HepG2 (cell line): ENCODE measurements around the gene ASTN2. TPM values are rescaled to one million over a fixed set of nuclear protein-coding genes. Genes with fewer than 3 reads are reported as not detected.

Source experiments
- ATAC-seq: fragments of 200-7000 bp; cut with Tn5 transposase; 3 replicates; pipeline ENCODE4 v1.9.1; 2020; ENCODE audit warnings: mild to moderate bottlenecking, moderate library complexity
- BruUV-seq: library from RNA; stranded (reverse); fragments of 400-500 nt; replicated peaks from 2 replicates; lab custom pipeline; 2021; lab: Mats Ljungman, UMichigan
- CTCF ChIA-PET: fragments of 300-600 bp; formaldehyde crosslinking; extraction: SDS; loops from one replicate; lab custom pipeline; 2021; ENCODE audit warnings: low total read pairs, inconsistent platforms, low intra/inter-chr PET ratio; lab: Yijun Ruan, JAX
- POLR2A ChIA-PET: fragments of 350-600 bp; sonication (Branson Sonifier 250); formaldehyde crosslinking; loops from one replicate; lab custom pipeline; 2020; ENCODE audit warnings: antibody characterized with exemption, inconsistent platforms; lab: Yijun Ruan, JAX
- DNase-seq: peaks from one replicate; pipeline ENCODE4 v3.0.0-alpha.2; 2015; ENCODE audit warnings: low spot score
- FAIRE-seq: peaks from 3 replicates; lab custom pipeline; 2011; peaks lifted over from hg19 to GRCh38; lab: Jason Lieb, UNC
- H2AFZ ChIP-seq: one replicate; pipeline ENCODE4 v1.6.1; 2011; ENCODE audit warnings: low read length, inconsistent platforms
- H3K27ac ChIP-seq: fragments of 300-600 bp; 3 replicates; pipeline ENCODE4 v1.8.0; 2011; ENCODE audit warnings: mixed run types, mild to moderate bottlenecking, mixed read lengths, low read length, inconsistent platforms; ENCODE audit not compliant: insufficient read depth; ENCODE audit errors: extremely low read length
- H3K27me3 ChIP-seq, 2 experiments: fragments of 200-600 bp in 1 of 2; 2 replicates in 1 of 2; 3 replicates in 1 of 2; pipeline versions ENCODE4 v1.6.0 to v1.8.0; 2011; ENCODE audit warnings: low read length in 2 of 2, mild to moderate bottlenecking in 2 of 2, moderate library complexity in 2 of 2, inconsistent platforms in 1 of 2; ENCODE audit not compliant: insufficient read depth in 2 of 2, control insufficient read depth in 1 of 2
- H3K36me3 ChIP-seq, 2 experiments: fragments of 200-600 bp in 1 of 2; replicated peaks in 1 of 2; 2 replicates in 1 of 2; 3 replicates in 1 of 2; pipeline versions ENCODE4 v1.5.1 to v1.8.0; 2011; ENCODE audit warnings: low read length in 2 of 2, inconsistent platforms in 1 of 2; ENCODE audit not compliant: insufficient read depth in 2 of 2, control insufficient read depth in 1 of 2
- H3K4me1 ChIP-seq: 2 replicates; pipeline ENCODE4 v1.5.1; 2012; ENCODE audit warnings: low read length, inconsistent platforms; ENCODE audit not compliant: insufficient read depth
- H3K4me2 ChIP-seq: 2 replicates; pipeline ENCODE4 v1.6.0; 2011; ENCODE audit warnings: low read depth, low read length, inconsistent platforms
- H3K4me3 ChIP-seq, 3 experiments: fragments of 200-600 bp in 1 of 3; sonication (generic), shearing (Covaris generic) in 1 of 3; replicated peaks in 1 of 3; 2 replicates each; pipeline ENCODE4 v1.5.1; 2011 to 2016; ENCODE audit warnings: low read length in 3 of 3, inconsistent platforms in 2 of 3, low read depth in 2 of 3, mild to moderate bottlenecking in 2 of 3, control low read depth in 1 of 3, mixed read lengths in 1 of 3; ENCODE audit not compliant: insufficient read depth in 1 of 3
- H3K79me2 ChIP-seq: one replicate; pipeline ENCODE4 v1.6.1; 2011; ENCODE audit warnings: low read length, inconsistent platforms; ENCODE audit not compliant: insufficient read depth
- H3K9ac ChIP-seq: 2 replicates; pipeline ENCODE4 v1.6.0; 2011; ENCODE audit warnings: mild to moderate bottlenecking, low read depth, low read length, inconsistent platforms; ENCODE audit not compliant: insufficient read depth
- H3K9me3 ChIP-seq: 2 replicates; pipeline ENCODE4 v1.5.1; 2012; ENCODE audit warnings: mild to moderate bottlenecking, low read length
- H4K20me1 ChIP-seq: 2 replicates; pipeline ENCODE4 v1.6.0; 2011; ENCODE audit warnings: inconsistent platforms, mild to moderate bottlenecking, low read length, moderate library complexity; ENCODE audit not compliant: insufficient read depth
- CREM ChIP-seq, 2 experiments: sonication (generic) in 1 of 2; formaldehyde crosslinking in 1 of 2; IDR thresholded peaks; 2 replicates each; pipeline versions ENCODE4 v1.4.0 to v1.6.1; 2016 to 2020; ENCODE audit warnings: antibody characterized with exemption in 1 of 2, mild to moderate bottlenecking in 1 of 2, missing genetic modification reagents in 1 of 2
- HNRNPH1 ChIP-seq: fragments of 200-400 bp; formaldehyde crosslinking; optimal IDR thresholded peaks from 2 replicates; pipeline ENCODE3; 2017; ENCODE audit warnings: mild to moderate bottlenecking, low read depth, low read length
- HNRNPK ChIP-seq: fragments of 200-400 bp; formaldehyde crosslinking; IDR thresholded peaks from 2 replicates; pipeline ENCODE4 v1.6.1; 2018; ENCODE audit warnings: low read length, low read depth, moderate library complexity, mild to moderate bottlenecking; ENCODE audit not compliant: poor library complexity, severe bottlenecking
- KLF15 ChIP-seq: sonication (generic); formaldehyde crosslinking; IDR thresholded peaks from 2 replicates; pipeline ENCODE4 v1.8.1; 2023; ENCODE audit warnings: borderline replicate concordance, mild to moderate bottlenecking, inconsistent platforms, missing genetic modification reagents, mixed read lengths
- NCOA2 ChIP-seq: sonication (generic); formaldehyde crosslinking; IDR thresholded peaks from 2 replicates; pipeline ENCODE4 v1.8.0; 2022; ENCODE audit warnings: inconsistent platforms
- NPAS2 ChIP-seq: sonication (generic); formaldehyde crosslinking; IDR thresholded peaks from 2 replicates; pipeline ENCODE4 v1.8.0; 2022; ENCODE audit warnings: mild to moderate bottlenecking, missing genetic modification reagents, borderline replicate concordance
- POGZ ChIP-seq: sonication (generic); formaldehyde crosslinking; IDR thresholded peaks from 2 replicates; pipeline ENCODE4 v1.4.0; 2020; ENCODE audit warnings: mild to moderate bottlenecking, missing genetic modification reagents
- SP140L ChIP-seq: sonication (generic); formaldehyde crosslinking; IDR thresholded peaks from 2 replicates; pipeline ENCODE4 v1.4.0; 2020; ENCODE audit warnings: missing genetic modification reagents, borderline replicate concordance
- TAF1 ChIP-seq: sonication (generic); formaldehyde crosslinking; IDR thresholded peaks from 2 replicates; pipeline ENCODE4 v1.4.0; 2020; ENCODE audit warnings: missing genetic modification reagents
- TEAD2 ChIP-seq: sonication (generic); formaldehyde crosslinking; IDR thresholded peaks from 2 replicates; pipeline ENCODE4 v1.9.0; 2021; ENCODE audit warnings: missing genetic modification reagents
- TP53 ChIP-seq: sonication (generic); formaldehyde crosslinking; conservative IDR thresholded peaks from 2 replicates; pipeline ENCODE4 v1.4.0; 2020; ENCODE audit warnings: missing genetic modification reagents
- ZNF207 ChIP-seq: fragments of 450-650 bp; IDR thresholded peaks from 2 replicates; pipeline ENCODE4 v1.6.1; 2016; ENCODE audit warnings: antibody characterized with exemption, borderline replicate concordance
- ZNF496 ChIP-seq: sonication (generic); formaldehyde crosslinking; IDR thresholded peaks from 2 replicates; pipeline ENCODE4 v1.8.1; 2023; ENCODE audit warnings: mild to moderate bottlenecking, moderate library complexity, missing genetic modification reagents; ENCODE audit not compliant: insufficient replicate concordance
- ZNF556 ChIP-seq: sonication (generic); formaldehyde crosslinking; IDR thresholded peaks from 2 replicates; pipeline ENCODE4 v1.4.0; 2020; ENCODE audit warnings: mild to moderate bottlenecking, missing genetic modification reagents, borderline replicate concordance
- ZNF607 ChIP-seq: sonication (generic); formaldehyde crosslinking; IDR thresholded peaks from 2 replicates; pipeline ENCODE4 v1.5.1; 2020; ENCODE audit warnings: missing genetic modification reagents, mild to moderate bottlenecking, borderline replicate concordance
- ZNF720 ChIP-seq: sonication (generic); formaldehyde crosslinking; IDR thresholded peaks from 2 replicates; pipeline ENCODE4 v1.4.0; 2020; ENCODE audit warnings: missing genetic modification reagents
- ZNF776 ChIP-seq: sonication (generic); formaldehyde crosslinking; IDR thresholded peaks from 2 replicates; pipeline ENCODE4 v1.4.0; 2020; ENCODE audit warnings: mild to moderate bottlenecking, missing genetic modification reagents
- whole genome bisulfite sequencing: methylation state at CpG from one replicate; pipeline ENCODE4 v1.1.6; 2017; ENCODE audit warnings: low lambda C conversion rate; 5-methylcytosine and 5-hydroxymethylcytosine counted together
- in situ Hi-C: cut with HindIII; loops from 2 replicates; pipeline ENCODE4 v1.10.0; 2017; ENCODE audit warnings: low pct_unique_long_range_greater_than_20kb; ENCODE audit not compliant: extremely low pct_ligation_motif_present
- intact Hi-C: fragments of 100-400 bp; cut with micrococcal nuclease; formaldehyde crosslinking; loops from one replicate; pipeline ENCODE4 v1.10.0; 2022; ENCODE audit not compliant: unreplicated experiment
- polyA plus RNA-seq, 8 experiments: library from polyadenylated mRNA; depleted of rRNA in 3 of 8; stranded (reverse) in 7 of 8; unstranded in 1 of 8; fragments of >200 nt; fragmentation: Illumina TruSeq in 4 of 8; extraction: Trizol in 4 of 8; gene quantifications; 2 replicates each; pipeline versions ENCODE4 v1.2.1 to v1.2.3, GENCODE V29; 2011 to 2016; ENCODE audit warnings: low read depth in 4 of 8, missing spikeins in 1 of 8, mixed read lengths in 1 of 8; ENCODE audit not compliant: insufficient read depth in 1 of 8
- total RNA-seq, 5 experiments: library from RNA; depleted of rRNA; stranded (reverse); fragments of >200 nt; fragmentation: Illumina TruSeq; extraction: Trizol; gene quantifications; 2 replicates each; pipeline ENCODE4 v1.2.3, GENCODE V29; 2016; ENCODE audit warnings: low read depth in 1 of 5
- TF ChIP-seq, protein P1 (sequence below): sonication (generic); formaldehyde crosslinking; IDR thresholded peaks from 2 replicates; pipeline ENCODE4 v1.4.0; 2020; ENCODE audit warnings: missing genetic modification reagents
- TF ChIP-seq, protein P2 (sequence below): sonication (generic); formaldehyde crosslinking; IDR thresholded peaks from 2 replicates; pipeline ENCODE4 v1.4.0; 2020; ENCODE audit warnings: mild to moderate bottlenecking, missing genetic modification reagents

The ASTN2 gene
- total and polyA plus RNA-seq, 2 of the 13 experiments (the other 11 are each of a cell fraction or from before 2014, with no cell fraction given) = 5.2 to 13.5 TPM

GRCh38 chr9:116434314-116434713 is 980.5 kb downstream of the ASTN2 start:
- 84% methylated on average over 4 of the region's 4 CpGs for WGBS
- H3K4me1 ChIP-seq = peaks cover 32% of the 10 kb centered on the region
- no peak overlapping the region for H3K27ac ChIP-seq
- no peaks in the 10 kb centered on the region for H3K9me3 ChIP-seq
- no peak overlapping the region for H3K4me3 ChIP-seq
- DNase-seq (no peak), ATAC-seq (no peak), FAIRE-seq (no peak)
- H4K20me1 ChIP-seq = no peaks in the 10 kb centered on the region
- H2AFZ ChIP-seq = no peak overlapping the region
- TF ChIP-seq ZNF556 (CRISPR knock-in tag) = no peak
- no peak for TF ChIP-seq ZNF776 (CRISPR knock-in tag)
- no peak for TF ChIP-seq NCOA2 (CRISPR knock-in tag)
- TF ChIP-seq POGZ = no peak
- no peak for TF ChIP-seq ZNF607
- no peak for TF ChIP-seq ZNF720 (CRISPR knock-in tag)
- no peak for TF ChIP-seq ZNF496 (CRISPR knock-in tag)
- H3K36me3 ChIP-seq = no peaks in the 10 kb centered on the region
- POLR2A ChIA-PET = no interaction called here
- in situ Hi-C loops = no loop called here
- CTCF ChIA-PET = no interaction called here
- H3K9ac ChIP-seq = no peak overlapping the region
- no peaks in the 10 kb centered on the region for H3K79me2 ChIP-seq
- intact Hi-C loops = no loop called here
- no peaks in the 10 kb centered on the region for H3K27me3 ChIP-seq
- H3K4me2 ChIP-seq = no peak overlapping the region
- no TSS peak for BruUV-seq

DNA sequence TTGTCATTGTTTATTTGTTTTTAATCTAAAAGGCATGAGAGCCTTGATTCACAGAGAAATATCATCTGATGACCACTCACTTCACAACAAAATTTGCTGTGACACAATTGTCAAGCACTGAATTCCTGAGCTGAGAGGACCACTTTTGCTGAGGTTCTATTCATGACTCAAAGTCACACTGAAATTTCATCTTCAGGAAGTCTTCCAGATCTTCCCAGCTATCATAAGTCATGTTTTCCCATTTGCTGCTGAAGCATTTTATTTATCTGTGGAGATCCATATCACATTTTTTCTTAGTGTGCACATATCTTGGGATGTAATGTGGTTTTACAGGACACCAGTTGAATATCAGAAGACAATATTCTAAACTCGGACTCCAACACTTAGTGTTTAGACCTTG is 982.8 kb downstream of the ASTN2 start:
- Histone ChIP-seq H3K9ac (no peak overlapping the region), H3K79me2 (no peaks in the 10 kb centered on the region), H3K4me1 (peaks cover 32% of the 10 kb centered on the region), H3K36me3 (no peaks in the 10 kb centered on the region), H3K9me3 (no peaks in the 10 kb centered on the region), H3K4me2 (no peak overlapping the region), H3K27me3 (no peaks in the 10 kb centered on the region), H4K20me1 (no peaks in the 10 kb centered on the region), H2AFZ (no peak overlapping the region), H3K27ac (no peak overlapping the region), H3K4me3 (no peak overlapping the region)
- no TSS peak for BruUV-seq
- intact Hi-C loops (no loop called here), in situ Hi-C loops (no loop called here)
- FAIRE-seq (no peak), ATAC-seq (no peak), DNase-seq (no peak)
- 88% methylated on average over 1 of the region's 1 CpG for WGBS
- POLR2A ChIA-PET = no interaction called here
- TF ChIP-seq, protein P1, sequence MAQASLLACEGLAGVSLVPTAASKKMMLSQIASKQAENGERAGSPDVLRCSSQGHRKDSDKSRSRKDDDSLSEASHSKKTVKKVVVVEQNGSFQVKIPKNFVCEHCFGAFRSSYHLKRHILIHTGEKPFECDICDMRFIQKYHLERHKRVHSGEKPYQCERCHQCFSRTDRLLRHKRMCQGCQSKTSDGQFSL (CRISPR knock-in tag) = no peak
- no peak for TF ChIP-seq TEAD2 (CRISPR knock-in tag)
- no peak for TF ChIP-seq HNRNPK
- TF ChIP-seq KLF15 (CRISPR knock-in tag) = no peak
- TF ChIP-seq NPAS2 (CRISPR knock-in tag) = no peak
- TF ChIP-seq, protein P2, sequence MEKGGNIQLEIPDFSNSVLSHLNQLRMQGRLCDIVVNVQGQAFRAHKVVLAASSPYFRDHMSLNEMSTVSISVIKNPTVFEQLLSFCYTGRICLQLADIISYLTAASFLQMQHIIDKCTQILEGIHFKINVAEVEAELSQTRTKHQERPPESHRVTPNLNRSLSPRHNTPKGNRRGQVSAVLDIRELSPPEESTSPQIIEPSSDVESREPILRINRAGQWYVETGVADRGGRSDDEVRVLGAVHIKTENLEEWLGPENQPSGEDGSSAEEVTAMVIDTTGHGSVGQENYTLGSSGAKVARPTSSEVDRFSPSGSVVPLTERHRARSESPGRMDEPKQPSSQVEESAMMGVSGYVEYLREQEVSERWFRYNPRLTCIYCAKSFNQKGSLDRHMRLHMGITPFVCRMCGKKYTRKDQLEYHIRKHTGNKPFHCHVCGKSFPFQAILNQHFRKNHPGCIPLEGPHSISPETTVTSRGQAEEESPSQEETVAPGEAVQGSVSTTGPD (CRISPR knock-in tag) = no peak
- TF ChIP-seq ZNF207 = no peak
- no peak for TF ChIP-seq TAF1 (CRISPR knock-in tag)
- no peak for TF ChIP-seq HNRNPH1
- no peak for TF ChIP-seq TP53
- TF ChIP-seq CREM (IDR thresholded peaks at IDR 0.05) = no peak
- no peak for TF ChIP-seq CREM (CRISPR knock-in tag; IDR thresholded peaks at IDR 0.05)
- TF ChIP-seq SP140L (CRISPR knock-in tag) = no peak
- CTCF ChIA-PET = no interaction called here
